ENCODE measurements around the gene CELF2. TPM values are rescaled to one million over a fixed set of nuclear protein-coding genes. Genes with fewer than 3 reads are reported as not detected.

Gene CELF2
- total RNA-seq, 1 experiment from 2014 or later, result 28.7 TPM

DNA sequence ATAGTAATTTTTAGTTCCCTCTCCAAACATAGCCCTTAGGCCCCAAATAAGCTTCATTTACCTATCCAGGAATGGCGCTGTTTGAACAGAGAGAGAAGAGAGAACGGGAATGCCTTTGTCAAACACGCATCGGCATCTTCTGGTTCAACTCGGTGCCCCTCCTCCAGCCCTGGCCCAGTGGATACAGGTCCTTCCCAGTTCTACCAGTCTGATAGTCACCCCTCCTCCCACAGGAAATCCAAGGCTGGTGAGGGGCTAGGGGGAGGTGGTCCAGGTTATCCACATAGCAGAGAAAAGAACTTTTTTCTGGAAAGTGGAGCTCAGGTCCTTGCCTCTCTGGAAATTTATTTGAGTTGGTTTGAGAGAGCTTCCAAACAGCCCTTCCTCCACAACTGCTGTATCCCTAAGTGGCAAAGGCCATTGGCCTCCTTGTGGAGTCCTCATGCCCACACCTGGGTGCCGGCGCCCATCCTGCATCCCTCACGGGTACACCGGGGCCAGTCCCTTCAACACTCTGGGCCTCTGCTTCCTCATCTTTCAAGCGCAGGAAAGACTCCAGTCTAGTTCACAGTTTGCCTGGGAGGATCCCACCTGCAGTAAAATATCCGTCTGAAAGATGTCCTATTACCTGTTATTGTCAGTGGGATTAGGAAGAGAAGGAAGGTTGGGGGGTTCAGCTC, 287.4 kb downstream of the CELF2 start:
- Histone ChIP-seq H3T11ph (ENCODE audit: low read length) (no peak overlapping the region), H2BK20ac (ENCODE audit: low read depth, low read length, poor library complexity, severe bottlenecking) (no peak overlapping the region), H3K9me3 (ENCODE audit: control insufficient read depth, low read depth, low read length) (no peaks in the 10 kb centered on the region), H3K23ac (ENCODE audit: insufficient read length, low read depth, low read length) (no peak overlapping the region), H2AFZ (ENCODE audit: low read length) (no peak overlapping the region), H3K27me3 (ENCODE audit: insufficient read depth, low read length) (no peaks in the 10 kb centered on the region), H3K4me1 (ENCODE audit: insufficient read depth, low read length) (no peaks in the 10 kb centered on the region), H3K14ac (ENCODE audit: insufficient read depth, low read length) (no peak overlapping the region), H2BK12ac (ENCODE audit: insufficient read length, low read depth, low read length) (no peak overlapping the region), H3K79me2 (ENCODE audit: insufficient read depth, low read length) (no peaks in the 10 kb centered on the region), H3K18ac (ENCODE audit: insufficient read length, low read depth, low read length) (no peak overlapping the region), H3K79me1 (ENCODE audit: insufficient read depth, low read depth, low read length, poor library complexity, severe bottlenecking) (no peaks in the 10 kb centered on the region), H2AK5ac (ENCODE audit: insufficient read length, low read length) (no peak overlapping the region), H4K5ac (ENCODE audit: insufficient read length, low read depth, low read length) (no peak overlapping the region), H3K27ac (ENCODE audit: insufficient read length, low read depth, low read length) (no peak overlapping the region), H3K4me2 (ENCODE audit: insufficient read depth, insufficient read length, low read length) (no peak overlapping the region), H4K91ac (ENCODE audit: insufficient read length, low read depth, low read length) (no peak overlapping the region), H2BK15ac (ENCODE audit: low read depth, low read length) (no peak overlapping the region), H3K56ac (ENCODE audit: insufficient read length, low read depth, low read length) (no peak overlapping the region), H4K8ac (replicated peaks; ENCODE audit: insufficient read length, low read depth, low read length) (no peak overlapping the region), H3K9ac (ENCODE audit: extremely low read depth, insufficient read length, low read length) (no peak overlapping the region), H3K4ac (ENCODE audit: low read depth, low read length) (no peak overlapping the region), H4K20me1 (ENCODE audit: control insufficient read depth, insufficient read depth, insufficient read length) (no peaks in the 10 kb centered on the region), H3K23me2 (ENCODE audit: insufficient read length, low read depth, low read length, poor library complexity, severe bottlenecking) (no peaks in the 10 kb centered on the region), H2BK5ac (ENCODE audit: insufficient read length, low read length) (no peak overlapping the region), H2BK120ac (ENCODE audit: low read depth, low read length, poor library complexity, severe bottlenecking) (no peak overlapping the region)
- H3K4me1 Mint-ChIP-seq, result peaks cover 3 to 7% of the 10 kb centered on the region in 2 experiments
- H3K9me3 Mint-ChIP-seq, result peaks cover 29 to 31% of the 10 kb centered on the region in 2 experiments
- H3K36me3 Mint-ChIP-seq (ENCODE audit: insufficient read depth in 1 of 3, low read depth in 3 of 3), result peaks cover 32 to 63% (median 44%) of the 10 kb centered on the region in 3 experiments
- no peak for DNase-seq
- no CpG with 5 or more reads among the region's 11 CpGs for WGBS (ENCODE audit: extremely low coverage, insufficient read length, low lambda C conversion rate)
- no peaks in the 10 kb centered on the region for H3K27me3 Mint-ChIP-seq (ENCODE audit: low read depth)
- no peak overlapping the region for H3K27ac Mint-ChIP-seq
- TF ChIP-seq, protein P1, sequence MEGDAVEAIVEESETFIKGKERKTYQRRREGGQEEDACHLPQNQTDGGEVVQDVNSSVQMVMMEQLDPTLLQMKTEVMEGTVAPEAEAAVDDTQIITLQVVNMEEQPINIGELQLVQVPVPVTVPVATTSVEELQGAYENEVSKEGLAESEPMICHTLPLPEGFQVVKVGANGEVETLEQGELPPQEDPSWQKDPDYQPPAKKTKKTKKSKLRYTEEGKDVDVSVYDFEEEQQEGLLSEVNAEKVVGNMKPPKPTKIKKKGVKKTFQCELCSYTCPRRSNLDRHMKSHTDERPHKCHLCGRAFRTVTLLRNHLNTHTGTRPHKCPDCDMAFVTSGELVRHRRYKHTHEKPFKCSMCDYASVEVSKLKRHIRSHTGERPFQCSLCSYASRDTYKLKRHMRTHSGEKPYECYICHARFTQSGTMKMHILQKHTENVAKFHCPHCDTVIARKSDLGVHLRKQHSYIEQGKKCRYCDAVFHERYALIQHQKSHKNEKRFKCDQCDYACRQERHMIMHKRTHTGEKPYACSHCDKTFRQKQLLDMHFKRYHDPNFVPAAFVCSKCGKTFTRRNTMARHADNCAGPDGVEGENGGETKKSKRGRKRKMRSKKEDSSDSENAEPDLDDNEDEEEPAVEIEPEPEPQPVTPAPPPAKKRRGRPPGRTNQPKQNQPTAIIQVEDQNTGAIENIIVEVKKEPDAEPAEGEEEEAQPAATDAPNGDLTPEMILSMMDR (conservative IDR thresholded peaks at IDR 0.05), result no peak
- no peak overlapping the region for H3K4me3 Mint-ChIP-seq
